Measurements from ENCODE around the gene SPATA21.
"Not testable (repeated sequence)": the region's sequence is repeated elsewhere in the genome, so short reads cannot be mapped to it uniquely, and the experiment has no call there.

The SPATA21 gene, protein sequence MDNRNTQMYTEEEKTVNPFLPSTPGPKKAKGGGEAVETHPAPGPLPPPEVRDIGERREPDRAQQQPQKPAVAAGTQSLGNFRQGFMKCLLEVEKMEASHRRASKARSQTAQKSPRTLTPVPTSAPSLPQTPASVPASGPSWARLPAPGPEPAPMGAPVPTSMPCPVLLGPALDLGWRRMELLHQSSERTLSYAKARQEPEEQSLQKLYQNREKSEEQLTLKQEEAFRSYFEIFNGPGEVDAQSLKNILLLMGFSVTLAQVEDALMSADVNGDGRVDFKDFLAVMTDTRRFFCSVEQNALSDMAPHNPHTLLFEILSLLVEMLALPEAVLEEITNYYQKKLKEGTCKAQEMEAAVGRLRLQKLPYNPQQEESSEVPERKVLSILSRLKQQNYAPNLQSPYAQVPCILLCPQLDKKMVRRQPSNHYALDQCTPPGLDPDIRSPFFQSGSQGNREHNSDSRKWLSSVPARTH

DNA sequence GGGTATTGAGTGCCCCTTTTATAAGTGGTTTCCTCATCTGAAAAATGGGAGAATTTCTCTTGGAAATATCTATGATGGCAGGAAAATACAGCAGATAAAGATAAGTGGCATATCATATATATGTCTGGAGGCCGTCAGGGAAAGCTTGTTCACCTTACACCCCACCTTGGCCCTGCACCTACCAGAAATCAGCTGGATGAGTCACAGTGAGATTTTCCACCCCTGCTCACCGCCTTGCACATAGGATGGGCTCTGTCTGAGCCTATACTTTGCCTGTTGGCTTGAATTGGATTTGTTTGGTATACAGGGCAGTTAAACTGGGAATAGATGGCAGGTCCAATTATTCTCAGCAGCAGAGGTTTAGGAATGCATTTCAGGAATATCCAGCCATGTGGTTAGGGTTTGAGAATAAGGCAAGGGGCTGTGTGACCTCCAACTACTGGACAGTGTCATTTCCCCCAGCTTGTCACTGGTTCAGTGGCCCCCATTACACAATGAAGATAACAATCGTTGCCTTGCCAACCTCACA lies at the start of gene SPATA21:
Gene SPATA21, minus strand, starts transcription at position 479 of the 529 bp plus-strand sequence. CDS start 6,053 bp downstream, outside the sequence.
- in situ Hi-C loops (cut with MboI; ENCODE audit: low sequenced_read_pairs): no loop called here

DNA sequence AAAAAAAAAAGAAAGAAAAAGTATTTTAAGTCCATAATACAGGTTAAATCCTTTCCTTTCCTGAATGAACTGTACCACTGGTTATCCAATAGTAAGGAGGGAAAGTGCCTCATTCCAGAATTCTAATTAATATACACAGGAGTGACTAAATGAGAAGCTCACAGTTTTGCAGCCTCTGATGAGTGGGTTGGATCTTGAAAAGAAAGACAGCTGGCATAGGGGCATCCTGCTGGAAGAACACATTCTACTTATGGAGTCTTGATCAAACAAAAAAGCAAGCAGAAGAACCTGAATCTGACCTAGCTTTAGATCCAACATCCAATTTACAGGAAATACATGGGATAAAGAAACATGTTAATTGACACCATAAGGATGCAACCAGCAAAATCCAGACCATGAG lies 49.8 kb upstream of the SPATA21 start:
- in situ Hi-C loops (cut with MboI; ENCODE audit: low sequenced_read_pairs): not testable (repeated sequence)

DNA sequence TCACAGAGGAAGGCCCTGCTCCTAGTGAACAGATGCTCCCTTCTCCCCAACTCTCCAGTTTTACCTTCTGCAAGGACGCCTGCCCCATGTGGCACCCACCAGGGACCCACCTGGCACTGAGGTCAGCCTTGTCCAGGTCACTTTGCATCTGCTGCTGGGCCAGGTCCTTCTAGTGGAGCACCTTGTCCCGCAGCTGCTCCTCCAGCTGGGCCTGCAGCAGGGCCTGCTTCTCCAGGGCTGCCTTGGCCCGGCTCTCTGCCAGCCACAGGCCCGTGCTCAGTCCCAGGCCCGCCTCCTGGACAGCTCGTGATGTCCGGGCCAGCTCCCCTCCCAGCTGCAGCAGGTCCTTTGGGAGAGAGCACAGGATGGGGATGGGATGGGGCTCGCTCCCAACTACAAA lies 49.1 kb upstream of the SPATA21 start:
- in situ Hi-C loops (cut with MboI; ENCODE audit: low sequenced_read_pairs): not testable (repeated sequence)

DNA sequence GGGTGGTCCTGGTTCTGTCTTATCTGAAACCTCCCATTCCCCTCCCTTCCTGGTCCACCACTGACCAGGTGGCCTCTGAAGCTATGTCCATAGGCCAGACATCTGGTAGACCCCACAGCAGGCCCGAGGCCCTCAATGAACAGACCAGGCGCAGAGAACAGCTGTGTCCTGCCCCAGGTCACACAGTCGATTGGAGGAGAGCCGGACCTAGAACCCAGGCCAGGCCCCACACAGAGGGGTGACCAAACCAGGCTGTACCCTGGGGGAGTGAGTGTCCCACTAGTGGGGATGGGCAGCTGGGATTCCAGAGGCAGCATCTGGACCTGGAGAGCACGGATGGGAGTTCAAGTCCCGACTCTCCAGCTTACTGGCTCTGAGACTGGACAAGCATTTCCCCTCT lies 47.7 kb upstream of the SPATA21 start:
- in situ Hi-C loops (cut with MboI; ENCODE audit: low sequenced_read_pairs): no loop called here

DNA sequence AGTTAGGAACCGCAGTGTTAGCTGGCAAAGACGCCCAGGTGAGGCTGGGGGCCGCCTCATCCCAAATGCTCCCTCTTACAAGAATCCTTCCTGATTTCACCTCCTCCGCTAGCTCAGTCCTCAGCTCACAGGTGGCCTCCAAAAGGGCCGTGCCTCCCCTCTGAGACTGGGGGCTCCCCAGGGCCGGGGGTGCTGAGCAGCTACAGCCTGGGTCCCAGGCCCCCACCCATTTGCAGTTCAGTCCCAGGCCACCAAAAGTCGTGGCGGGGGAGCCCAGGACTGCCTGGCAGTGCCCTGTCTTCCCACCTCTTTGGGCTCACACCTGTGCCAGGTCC lies 47.2 kb upstream of the SPATA21 start:
- in situ Hi-C loops (cut with MboI; ENCODE audit: low sequenced_read_pairs): no loop called here

DNA sequence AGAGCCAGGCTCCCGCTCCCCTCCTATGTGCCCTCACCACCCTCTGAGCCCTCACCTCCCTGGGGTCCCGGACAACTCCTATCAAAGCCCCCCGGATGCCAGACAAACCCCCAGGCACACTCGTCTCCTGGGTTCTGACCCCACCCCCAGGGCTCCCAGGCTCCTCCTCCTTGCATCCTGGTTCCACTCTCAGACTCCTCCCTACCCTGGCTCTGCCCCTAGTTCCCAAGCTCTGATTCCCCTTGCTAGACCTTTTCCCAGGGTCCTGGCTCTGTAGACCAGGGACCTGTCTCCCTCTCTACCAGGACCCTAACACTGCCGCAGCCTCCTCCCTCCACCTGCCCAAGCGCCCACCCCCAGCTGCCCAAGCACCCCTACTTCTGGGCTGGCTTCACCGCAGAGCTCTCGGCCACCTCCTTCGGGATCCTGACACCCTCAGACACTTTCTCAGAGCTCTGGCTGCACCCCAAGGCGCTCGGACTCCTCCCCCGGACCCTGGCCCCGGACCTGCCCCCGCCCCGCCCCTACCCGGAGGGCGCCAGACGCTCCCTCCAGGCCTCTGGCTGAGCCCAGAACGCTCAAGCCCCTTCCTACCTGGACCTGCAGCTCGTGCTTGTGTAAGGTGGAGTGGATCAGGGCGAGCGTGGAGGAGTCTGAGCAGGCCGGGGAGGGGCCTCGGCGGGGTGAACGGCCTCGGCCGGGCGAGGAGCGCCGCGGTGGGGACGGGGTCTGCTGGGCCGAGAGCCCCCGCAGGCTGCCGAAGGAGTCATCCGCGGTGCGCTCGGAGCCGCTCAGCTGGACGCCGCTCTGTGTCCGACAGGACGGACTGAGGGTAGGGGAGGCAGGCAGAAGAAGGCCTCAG lies 46.6 kb upstream of the SPATA21 start:
- in situ Hi-C loops (cut with MboI; ENCODE audit: low sequenced_read_pairs): not testable (repeated sequence)

DNA sequence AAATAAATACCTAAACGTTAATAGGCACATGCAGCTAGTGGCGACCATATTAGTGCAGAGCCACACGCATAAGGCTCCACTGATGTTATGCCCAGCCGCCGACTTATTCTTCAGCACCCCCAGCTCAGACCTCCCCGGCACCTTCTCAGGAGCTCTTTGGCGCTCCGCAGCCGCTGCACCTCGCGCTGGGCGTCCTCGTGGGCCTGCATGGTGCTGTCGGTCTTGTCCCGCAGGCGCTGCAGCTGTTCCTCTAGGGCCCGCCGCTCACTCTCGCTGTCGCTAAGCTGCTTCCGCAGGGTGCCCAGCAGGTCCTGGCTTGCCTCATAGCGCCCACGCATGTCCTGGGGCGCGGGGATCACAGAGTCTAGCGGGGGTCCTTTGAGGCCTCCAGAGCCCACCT lies 45.9 kb upstream of the SPATA21 start:
- in situ Hi-C loops (cut with MboI; ENCODE audit: low sequenced_read_pairs): not testable (repeated sequence)

DNA sequence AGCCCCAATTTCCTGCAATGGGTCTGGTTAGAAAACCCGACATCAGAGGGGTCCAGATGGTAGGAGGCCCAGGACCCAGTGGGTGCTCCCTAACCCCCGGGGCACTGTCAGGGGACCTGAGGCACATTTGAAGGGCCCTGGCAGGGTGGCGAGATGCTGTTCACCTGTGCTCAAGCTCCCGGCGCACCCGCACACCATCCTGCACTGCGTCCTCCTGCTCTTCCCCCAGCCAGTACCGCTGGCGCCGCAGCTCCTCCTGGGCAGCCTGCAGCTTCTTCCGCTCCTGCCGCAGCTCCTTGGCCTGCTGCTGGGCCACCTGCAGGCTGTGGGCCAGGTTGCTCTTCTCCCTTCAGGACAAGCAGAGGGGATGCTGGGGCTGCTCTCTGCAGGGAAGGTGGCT lies 40.9 kb upstream of the SPATA21 start:
- in situ Hi-C loops (cut with MboI; ENCODE audit: low sequenced_read_pairs): no loop called here

DNA sequence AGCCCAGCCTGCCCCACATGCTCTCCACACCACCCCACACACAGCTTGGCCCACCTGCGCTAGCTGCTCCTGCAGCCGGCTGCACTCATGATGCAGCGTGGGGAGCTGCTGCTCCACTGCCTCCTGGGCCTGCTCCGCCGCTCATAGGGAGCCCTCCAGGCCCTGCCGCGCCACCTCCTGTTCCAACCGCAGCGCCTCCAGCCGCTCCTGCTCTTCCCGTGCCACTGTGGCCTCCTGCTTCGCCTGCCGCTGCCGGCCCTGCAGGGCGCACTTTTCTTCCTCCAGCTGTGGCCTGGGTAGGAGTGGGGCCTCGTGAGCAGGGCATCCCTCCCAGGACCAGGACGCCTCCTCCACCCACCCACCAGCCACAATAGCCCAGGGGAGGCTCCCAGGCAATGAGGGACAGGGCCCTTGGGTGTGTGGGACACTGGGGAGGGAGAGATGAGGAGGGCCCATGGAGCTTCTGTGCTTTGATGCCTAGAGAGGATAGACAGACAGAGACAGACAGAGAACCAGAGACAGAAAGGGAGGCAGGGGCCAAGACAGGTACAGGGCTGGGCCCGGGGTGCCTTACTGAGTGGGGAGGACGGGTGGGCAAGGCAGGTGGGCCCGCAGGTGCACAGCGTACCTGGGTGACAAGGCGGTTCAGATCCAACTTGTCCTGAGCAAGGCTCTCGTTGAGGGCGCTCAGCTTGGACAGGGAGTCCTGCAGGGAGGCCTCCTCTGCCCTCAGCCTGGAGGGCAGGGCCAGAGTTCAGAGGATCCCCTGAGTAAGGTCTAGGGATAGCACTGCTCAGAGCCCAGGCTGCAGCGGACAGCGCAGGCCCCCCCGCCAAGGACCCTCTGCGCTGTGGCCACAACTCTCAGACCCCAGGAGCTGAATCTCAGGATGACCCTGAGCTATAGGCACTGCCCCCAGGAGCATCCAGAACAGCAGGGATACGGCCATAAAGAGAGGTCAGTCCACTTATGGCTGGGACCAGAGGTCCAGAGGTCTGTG lies 38.8 kb upstream of the SPATA21 start:
- in situ Hi-C loops (cut with MboI; ENCODE audit: low sequenced_read_pairs): not testable (repeated sequence)

DNA sequence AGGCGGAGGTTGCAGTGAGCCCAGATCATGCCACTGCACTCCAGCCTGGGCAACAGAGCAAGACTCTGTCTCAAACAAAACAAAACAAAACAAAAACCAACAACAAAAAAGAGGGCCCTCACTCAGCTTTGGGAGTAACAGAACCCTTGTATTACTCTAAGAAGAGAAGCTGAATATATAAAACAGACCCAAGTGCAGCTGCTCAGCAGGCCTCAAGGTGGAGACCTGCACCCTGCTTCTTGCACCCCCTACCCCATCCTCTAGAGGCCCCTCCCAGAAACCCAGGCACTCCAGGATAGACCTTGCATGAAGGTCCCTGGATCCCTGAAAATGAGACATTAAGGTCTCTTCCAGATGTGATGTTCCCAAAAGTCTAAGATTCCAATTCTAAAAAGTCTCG lies 37.7 kb upstream of the SPATA21 start:
- in situ Hi-C loops (cut with MboI; ENCODE audit: low sequenced_read_pairs): not testable (repeated sequence)

DNA sequence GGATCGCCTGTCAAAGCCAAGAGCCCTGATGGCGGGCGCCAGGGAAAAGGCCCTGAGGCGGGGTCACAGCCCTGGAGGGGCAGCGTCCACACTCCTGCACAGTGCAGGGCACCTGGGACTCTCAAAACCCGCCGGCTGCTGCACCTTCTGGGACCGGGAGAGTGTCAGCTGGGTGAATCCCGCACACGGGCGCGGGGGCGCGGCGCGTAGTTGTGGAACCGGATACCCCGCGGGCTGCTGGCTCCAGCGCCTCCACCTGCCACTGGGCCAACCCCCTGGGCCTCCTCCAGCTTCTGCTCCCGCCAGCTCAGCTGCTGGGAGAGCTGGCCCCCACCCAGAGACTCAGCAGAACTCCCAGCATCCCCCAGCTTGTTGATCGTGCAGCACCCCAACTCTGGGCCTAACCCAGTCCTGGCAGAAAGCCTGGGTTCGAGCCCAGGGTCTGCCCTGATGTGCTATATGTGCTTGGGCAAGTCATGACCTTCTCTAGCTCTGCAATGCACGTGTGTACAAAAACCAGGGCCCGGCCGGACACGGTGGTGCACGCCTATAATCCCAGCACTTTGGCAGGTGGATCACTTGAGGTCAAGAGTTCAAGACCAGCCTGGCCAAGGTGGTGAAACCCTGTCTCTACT lies 37.1 kb upstream of the SPATA21 start:
- in situ Hi-C loops (cut with MboI; ENCODE audit: low sequenced_read_pairs): no loop called here

DNA sequence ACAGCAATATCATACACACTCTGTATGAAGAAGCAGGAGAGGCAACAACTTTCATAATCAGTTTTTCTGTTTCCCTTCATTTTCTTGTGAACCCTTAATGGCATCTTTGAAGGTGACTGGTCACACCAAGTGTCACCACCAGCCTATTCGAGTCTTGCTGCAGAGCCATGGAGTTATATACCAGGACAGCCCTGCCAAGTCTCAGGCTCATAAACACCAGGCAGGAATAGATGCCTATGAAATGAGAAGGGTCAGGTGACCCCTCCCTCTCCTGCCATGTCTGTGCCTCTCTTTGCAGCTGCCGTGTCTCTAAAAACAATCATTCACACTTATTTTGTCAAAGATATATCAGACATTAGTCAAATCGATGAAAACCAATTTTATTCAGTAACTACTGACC lies 31.3 kb upstream of the SPATA21 start:
- in situ Hi-C loops (cut with MboI; ENCODE audit: low sequenced_read_pairs): no loop called here

DNA sequence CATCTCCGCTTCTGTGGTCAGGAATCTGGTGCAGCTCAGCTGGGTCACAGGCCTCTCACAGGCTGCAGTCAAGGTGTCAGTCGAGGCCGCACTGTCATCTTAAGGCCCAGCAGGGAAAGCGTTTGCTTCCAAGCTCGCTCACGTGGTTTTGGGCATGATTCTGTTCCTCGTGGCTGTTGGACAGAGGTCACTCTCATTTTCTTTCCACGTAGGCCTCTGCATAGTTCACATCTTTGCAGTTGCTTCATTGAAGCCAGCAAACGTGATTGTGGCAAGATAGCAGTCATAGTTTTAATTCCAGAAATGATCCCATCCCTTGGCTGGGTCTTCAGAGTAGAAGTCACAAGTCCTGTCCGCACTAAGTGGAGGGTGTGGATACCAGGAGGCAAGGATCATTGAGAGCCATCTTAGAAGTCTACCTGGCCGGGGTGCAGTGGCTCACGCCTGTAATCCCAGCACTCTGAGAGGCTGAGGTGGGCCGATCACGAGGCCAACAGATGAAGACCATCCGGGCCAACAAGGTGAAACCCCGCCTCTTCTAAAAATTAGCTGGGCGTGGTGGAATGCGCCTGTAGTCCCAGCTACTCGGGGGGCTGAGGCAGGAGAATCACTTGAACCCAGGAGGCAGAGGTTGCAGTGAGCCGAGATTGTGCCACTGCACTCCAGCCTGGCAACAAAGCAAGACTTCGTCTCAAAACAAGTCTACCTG lies 27.8 kb upstream of the SPATA21 start:
- in situ Hi-C loops (cut with MboI; ENCODE audit: low sequenced_read_pairs): no loop called here

DNA sequence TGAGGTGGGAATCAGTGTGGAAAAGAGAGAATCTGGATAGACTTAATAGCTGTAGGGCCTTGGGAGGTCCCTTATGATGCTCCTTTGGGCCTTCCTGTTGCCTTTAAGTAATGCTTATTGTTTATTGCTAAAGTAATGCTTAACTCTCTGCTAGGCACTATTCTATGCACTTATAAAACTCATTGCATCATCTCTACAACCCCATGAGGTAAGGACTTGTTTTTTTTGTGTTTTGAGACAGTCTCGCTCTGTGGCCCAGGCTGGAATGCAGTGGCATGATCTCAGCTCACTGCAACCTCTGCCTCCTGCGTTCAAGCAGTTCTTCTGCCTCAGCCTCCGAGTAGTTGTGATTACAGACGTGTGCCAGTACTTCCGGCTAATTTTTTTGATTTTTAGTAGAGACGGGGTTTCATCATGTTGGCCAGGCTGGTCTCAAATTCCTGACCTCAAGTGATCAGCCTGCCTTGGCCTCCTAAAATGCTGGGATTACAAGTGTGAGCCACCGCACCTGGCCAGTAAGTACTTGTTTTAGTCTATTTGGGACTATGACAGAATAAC lies 25.6 kb upstream of the SPATA21 start:
- in situ Hi-C loops (cut with MboI; ENCODE audit: low sequenced_read_pairs): no loop called here

DNA sequence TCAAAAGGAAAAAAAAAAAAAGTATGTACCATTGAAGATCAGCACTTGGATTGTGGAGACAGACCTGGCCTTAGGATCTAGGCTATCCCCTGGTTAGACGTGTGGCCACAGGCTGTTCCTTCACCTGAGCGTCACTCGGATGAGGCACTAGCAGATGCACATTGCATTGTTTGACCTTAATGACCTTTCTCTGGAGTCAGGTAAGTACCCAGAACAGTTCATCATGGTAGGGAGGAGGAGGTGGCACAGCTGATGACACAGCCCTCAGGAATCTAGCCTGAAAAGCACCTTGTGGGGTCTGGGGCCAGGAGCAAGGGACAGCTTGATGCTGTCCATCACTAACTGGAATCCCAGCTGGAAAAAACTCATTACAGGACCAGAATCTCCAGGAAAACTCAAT lies 24.5 kb upstream of the SPATA21 start:
- in situ Hi-C loops (cut with MboI; ENCODE audit: low sequenced_read_pairs): no loop called here

DNA sequence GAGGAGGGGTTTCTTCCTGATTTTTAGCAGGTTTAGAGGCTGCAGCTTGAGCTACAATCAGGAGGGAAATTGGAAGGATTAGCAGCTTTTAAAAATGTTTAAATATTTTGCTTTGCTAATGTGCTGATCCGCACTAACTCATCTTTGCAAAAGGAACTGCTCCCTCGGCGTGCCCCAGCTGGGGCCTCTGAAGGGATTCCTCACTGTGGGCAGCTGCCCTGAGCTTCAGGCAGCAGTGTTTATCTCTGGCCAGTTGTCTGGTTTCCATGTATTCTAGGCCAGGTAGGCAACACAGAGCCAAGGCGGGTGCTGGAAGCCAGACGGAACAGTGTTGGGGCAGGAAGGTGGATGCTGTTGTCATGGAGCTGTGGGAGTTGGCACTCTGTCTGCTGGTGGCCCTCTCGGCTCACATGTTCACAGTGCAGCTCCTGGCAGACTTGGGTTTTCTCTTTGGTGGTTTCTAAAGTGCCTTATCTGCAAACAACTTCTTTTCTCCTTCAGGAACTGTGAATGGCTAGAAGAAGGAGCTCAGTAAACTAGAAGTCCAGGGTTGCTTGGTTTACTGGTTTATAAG lies 22.2 kb upstream of the SPATA21 start:
- in situ Hi-C loops (cut with MboI; ENCODE audit: low sequenced_read_pairs): loop anchor here (10.0 kb wide), 1 partner anchor 65 kb away; no protein-coding TSS in a partner anchor

DNA sequence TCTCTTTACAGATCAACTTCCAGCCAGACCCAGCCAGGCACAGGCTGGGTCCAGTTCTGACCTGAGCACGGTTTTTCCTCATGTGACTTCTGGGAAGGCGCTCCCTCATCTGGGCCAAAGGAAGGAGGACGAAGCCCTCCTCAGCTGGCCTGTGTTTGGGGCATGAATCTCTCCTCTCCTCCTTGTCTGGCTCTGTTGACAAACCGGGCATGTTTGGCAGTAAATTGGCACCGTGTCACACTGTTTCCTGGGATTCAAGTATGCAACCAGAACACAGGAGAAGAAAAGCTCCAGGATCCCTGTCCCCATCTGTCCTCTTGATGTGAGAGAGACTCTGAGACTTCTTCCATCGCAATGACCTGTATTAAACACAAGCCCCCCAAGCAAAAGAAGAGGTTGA lies 21.6 kb upstream of the SPATA21 start:
- in situ Hi-C loops (cut with MboI; ENCODE audit: low sequenced_read_pairs): loop anchor here (10.0 kb wide), 1 partner anchor 64 kb away; no protein-coding TSS in a partner anchor

DNA sequence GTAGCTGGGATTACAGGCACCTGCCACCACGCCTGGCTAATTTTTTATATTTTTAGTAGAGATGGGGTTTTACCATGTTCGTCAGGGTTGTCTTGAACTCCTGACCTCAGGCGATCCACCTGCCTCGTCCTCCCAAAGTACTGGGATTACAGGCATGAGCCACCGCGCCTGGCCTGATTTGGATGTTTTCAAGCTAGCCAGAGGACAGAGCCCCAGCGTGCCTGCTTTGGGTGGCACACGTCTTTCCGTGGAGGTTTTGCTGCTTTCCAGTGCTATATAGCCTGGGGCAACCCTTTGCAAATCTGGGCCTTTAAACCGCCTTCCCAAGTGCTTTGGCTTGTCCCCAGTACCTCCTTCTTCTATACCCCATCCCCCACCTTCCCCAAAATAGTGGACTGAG lies 18.9 kb upstream of the SPATA21 start:
- in situ Hi-C loops (cut with MboI; ENCODE audit: low sequenced_read_pairs): loop anchor here (10.0 kb wide), 1 partner anchor 61 kb away; no protein-coding TSS in a partner anchor

Measured in HL-60/S4 (cell line).